ENCODE measurements around the gene SKIL. TPM values are rescaled to one million over a fixed set of nuclear protein-coding genes. Genes with fewer than 3 reads are reported as not detected.

The SKIL gene
- total RNA-seq, 2 experiments from 2014 or later = 20.9 to 22.7 TPM

Small RNAs within 50 kb of the gene (microRNA-seq; reads per million reads assigned to microRNA genes)
- gene MIR6828 (ENCODE audit: borderline microRNAs expressed, borderline number of aligned reads, borderline replicate concordance) = not detected

Other genes starting within 250 kb of the SKIL start
- gene PHC3, start 176.0 kb upstream of the SKIL start, total RNA-seq = 10 to 100 TPM; 37.4 to 38.7 TPM
- 10 to 100 TPM; 27.0 to 27.6 TPM for gene PRKCI, start 135.3 kb upstream of the SKIL start, total RNA-seq
- not detected for gene CLDN11, start 61.2 kb downstream of the SKIL start, total RNA-seq
- gene SLC7A14, start 228.4 kb downstream of the SKIL start, total RNA-seq = not detected